Ovary (tissue), 3 donors: ENCODE data around the gene FBXL5.

Experiments used
- CTCF ChIP-seq, 3 donors: fragments of 450-650 bp in 2 of 3; fragments of 200-600 bp in 1 of 3; IDR thresholded peaks; one replicate each; pipeline versions ENCODE4 v1.5.1 to v1.8.0; 2016 to 2022; ENCODE audit warnings: antibody characterized with exemption in 3 of 3, mild to moderate bottlenecking in 1 of 3
- EP300 ChIP-seq: sonication (generic); formaldehyde crosslinking; IDR thresholded peaks from one replicate; pipeline ENCODE4 v1.6.1; 2017; ENCODE audit warnings: antibody characterized with exemption
- POLR2A ChIP-seq: fragments of 450-650 bp; IDR thresholded peaks from one replicate; pipeline ENCODE4 v1.6.1; 2017; ENCODE audit warnings: antibody characterized with exemption, mild to moderate bottlenecking, moderate library complexity
- donor health status: DM: no; HTN: no; CAD: no.

- TF ChIP-seq CTCF (IDR thresholded peaks at IDR 0.05) (no peak), POLR2A (no peak), EP300 (no peak)
These were observed 34.4 kb upstream of the FBXL5 start for GRCh38 chr4:15689540-15689939.
